ENCODE results near the gene CIBAR2.

DNA sequence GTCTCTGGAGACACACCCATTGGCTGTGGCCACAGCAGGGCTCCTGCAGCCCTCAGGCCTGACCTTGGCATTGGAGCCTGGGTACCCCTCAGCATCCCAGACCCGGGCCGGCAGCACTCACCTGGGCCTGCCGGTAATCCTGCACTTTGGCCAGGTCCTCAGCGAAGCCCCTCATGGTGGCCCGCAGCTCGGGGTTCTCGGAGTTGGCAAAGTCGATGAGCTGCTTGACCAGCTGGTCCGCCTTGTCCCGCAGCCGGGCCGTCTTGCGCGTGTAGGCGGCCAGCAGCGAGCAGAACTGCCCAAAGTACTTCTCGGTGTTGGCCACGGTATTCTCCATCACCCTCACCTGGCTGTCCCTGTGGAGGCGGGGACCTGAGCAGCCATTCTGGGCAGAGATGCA, 2.2 kb downstream of the CIBAR2 start:
- TF ChIP-seq, protein P1, sequence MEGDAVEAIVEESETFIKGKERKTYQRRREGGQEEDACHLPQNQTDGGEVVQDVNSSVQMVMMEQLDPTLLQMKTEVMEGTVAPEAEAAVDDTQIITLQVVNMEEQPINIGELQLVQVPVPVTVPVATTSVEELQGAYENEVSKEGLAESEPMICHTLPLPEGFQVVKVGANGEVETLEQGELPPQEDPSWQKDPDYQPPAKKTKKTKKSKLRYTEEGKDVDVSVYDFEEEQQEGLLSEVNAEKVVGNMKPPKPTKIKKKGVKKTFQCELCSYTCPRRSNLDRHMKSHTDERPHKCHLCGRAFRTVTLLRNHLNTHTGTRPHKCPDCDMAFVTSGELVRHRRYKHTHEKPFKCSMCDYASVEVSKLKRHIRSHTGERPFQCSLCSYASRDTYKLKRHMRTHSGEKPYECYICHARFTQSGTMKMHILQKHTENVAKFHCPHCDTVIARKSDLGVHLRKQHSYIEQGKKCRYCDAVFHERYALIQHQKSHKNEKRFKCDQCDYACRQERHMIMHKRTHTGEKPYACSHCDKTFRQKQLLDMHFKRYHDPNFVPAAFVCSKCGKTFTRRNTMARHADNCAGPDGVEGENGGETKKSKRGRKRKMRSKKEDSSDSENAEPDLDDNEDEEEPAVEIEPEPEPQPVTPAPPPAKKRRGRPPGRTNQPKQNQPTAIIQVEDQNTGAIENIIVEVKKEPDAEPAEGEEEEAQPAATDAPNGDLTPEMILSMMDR (IDR thresholded peaks at IDR 0.05): no peak
- TF ChIP-seq POLR2A (IDR thresholded peaks at IDR 0.05) (no peak), EP300 (IDR thresholded peaks at IDR 0.05) (no peak), POLR2AphosphoS5 (IDR thresholded peaks at IDR 0.05) (no peak)

Data from sigmoid colon (tissue), 4 donors.